CD4-positive, alpha-beta T cell treated with Interleukin-15 for 1 hour (primary cell): Measurements from ENCODE around the gene ARHGAP10.
A peak's percentile ranks its signal among the peaks of the same experiment; 100 is the strongest.
"Not testable (repeated sequence)": the region's sequence is repeated elsewhere in the genome, so short reads cannot be mapped to it uniquely, and the experiment has no call there.

Experiments used
- DNase-seq: peaks from one replicate; pipeline ENCODE4 v3.0.0-alpha.2; 2020

The ARHGAP10 gene

DNA sequence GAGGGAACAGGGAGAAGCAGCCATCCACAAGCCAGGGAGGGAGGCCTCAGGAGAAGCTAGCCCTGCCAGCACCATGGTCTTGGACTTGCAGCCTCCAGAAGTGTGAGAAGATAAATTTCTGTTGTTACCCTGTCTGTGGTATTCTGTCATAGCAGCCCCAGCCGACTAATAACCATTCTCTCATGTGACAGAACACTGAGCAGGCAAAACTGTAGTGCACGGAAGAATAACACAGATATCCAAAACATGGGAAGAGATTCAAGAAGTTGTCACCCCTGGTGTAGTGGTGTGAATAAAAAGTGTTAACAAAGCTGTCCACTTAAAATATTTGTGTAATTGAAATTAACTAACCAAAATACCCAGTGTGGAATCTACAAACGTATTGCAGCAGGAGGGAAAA, 265.0 kb downstream of the ARHGAP10 start:
- no peak for DNase-seq

DNA sequence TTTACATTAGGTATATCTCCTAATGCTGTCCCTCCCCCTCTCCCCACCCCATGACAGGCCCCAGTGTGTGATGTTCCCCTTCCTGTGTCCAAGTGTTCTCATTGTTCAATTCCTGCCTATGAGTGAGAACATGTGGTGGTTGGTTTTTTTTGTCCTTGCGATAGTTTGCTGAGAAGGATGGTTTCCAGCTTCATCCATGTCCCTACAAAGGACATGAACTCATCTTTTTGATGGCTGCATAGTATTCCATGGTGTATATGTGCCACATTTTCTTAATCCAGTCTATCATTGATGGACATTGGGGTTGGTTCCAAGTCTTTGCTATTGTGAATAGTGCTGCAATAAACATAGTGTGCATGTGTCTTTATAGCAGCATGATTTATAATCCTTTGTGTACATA, 268.1 kb downstream of the ARHGAP10 start:
- DNase-seq = not testable (repeated sequence)

DNA sequence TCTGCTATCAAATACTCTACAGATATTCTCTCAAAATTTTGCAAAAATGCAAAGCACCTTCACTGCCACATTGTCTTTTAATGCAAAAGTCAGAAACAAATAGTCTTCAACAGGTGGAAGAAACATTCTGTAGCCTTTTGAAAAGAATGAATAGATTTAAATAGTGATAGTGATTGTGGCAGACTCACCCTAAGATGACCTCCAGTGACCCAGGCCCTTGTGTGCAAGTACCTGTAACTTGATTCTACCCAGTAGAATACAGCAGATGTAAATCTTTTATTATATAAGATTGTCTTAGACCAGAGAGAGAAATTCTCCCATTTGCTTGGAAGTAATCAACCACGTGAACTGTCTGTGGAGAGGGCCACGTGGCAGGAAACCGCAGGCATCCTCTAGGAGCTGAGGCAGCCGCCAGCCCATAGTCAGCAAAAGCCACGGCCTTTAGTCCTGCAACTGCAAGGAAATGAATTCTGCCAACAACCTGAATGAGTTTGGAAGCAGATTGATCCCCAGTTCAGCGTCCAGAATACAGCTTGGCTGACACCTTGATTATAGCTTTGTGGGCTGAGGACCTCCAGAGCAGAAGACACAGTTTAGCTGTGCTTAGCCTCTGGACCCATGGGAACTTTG, 272.5 kb downstream of the ARHGAP10 start:
- no peak for DNase-seq

DNA sequence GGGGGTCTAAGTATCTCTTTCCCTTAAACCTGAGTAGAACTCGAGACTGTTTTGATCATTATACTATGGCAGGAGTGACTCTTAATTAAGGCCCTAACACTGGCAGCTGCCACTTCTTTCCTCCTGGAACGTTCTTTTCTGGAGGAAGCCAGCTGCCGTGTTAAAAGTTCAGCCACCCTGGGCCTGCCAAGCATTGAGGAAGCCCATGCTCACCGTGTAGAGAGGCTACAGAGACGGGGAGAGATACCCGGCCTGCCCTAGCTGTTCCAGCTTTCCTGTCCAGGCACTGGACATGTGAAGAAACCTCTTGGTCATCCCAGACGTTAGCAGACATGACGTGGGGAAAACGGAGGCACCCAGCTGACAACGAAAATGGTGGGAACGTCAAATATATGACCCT, 274.1 kb downstream of the ARHGAP10 start:
- DNase-seq = no peak

DNA sequence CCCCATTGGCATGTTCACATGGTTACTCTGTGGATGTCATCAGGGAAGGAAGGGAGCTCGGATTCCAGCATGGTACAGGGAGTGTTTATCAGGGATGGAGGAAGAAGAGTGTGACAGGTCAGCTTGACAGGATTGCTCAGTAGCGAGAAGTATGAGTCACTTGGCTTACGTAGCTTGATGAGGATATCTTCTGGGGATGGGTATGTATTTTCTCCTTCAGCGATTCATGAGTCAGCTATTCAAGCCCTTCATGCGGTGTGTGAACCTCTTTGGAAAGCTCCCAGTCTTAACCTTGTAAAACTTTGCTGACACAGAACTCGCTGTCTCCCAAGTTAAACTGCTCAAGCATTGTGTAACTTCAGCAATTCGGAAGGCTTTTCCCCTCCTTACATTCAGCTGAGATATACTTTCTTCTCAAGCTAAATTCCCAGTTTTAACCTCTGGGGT, 275.4 kb downstream of the ARHGAP10 start:
- DNase-seq = peak; percentile 23

DNA sequence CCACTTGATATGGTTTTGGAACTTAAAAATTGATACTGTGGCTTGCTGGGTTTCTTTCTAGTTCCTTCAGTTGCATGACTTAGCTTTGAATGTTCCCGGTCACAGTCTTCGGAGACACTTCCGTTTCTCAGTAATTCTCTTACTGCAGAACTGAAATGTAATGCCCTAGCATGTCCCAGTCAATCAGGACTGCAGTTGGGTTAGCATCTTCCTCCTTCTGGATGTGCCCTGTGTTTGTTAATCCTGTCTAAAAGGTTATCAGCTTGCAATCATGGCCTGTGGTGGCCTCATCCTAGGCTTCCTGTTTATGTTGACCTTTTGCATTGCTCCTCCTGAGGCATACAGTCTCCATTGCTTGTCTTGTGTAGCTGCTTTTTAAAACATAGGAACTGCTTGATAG, 275.9 kb downstream of the ARHGAP10 start:
- DNase-seq = no peak

DNA sequence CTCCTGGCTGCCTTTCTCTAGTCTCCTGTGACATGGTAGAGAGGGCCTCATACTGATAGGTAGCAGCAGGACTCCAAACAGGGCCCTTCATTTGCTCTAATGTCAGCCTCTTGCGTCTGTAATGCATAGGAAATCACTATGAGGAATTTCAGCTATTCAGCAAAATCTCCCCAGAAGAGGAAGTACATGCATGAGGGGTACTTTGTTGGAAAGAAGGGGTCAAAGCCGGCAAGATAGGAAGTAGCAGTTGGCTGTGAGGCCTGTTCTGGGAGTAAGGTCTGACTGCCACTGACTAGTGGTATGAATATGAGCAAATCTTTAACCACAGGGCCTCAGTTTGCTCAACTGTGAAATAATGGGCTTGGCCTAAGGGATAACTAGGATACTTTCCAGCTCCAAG, 283.2 kb downstream of the ARHGAP10 start:
- no peak for DNase-seq

DNA sequence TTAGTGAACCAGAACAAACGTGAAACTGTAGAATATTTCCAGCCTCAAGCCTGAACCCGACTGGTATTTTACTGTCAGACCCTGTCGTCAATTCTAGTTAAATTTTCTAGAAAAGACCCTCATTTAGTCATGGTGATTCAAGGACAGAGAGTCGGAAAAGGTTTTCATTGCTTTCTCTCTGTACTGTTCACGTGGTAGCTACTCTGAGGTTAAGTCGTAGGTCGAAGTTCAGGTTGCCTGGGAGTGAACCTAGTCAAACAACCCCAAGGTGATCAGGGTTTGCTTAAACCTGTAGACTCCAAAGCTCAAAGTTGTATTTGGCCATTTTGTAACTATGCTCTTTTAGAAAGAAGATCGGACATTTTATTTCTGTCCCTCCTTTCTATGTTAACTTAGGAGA, 283.6 kb downstream of the ARHGAP10 start:
- DNase-seq = no peak

DNA sequence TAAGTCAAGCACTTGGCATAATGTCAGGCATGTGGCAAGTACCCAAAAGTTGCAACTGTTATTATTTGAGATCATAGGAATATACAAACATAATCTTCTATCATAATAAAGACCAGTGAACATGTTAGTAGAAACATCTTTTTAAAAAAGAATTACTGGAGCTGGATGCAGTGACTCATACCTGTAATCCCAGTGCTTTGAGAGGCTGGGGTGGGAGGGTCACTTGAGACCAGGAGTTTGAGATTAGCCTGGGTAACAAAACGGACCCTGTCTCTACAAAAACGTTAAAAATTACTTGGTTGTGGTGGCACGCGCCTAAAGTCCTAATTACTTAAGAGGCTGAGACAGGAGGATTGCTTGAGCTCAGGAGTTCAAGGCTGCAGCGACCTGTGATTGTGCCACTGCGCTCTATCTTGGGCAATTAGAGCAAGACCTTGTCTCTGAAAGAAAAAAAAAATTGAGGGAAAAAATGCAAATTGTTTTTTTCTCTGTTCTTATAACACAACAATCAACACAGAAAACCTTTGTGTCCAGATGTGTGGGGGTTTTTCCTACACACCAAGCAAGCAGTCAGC, 284.3 kb downstream of the ARHGAP10 start:
- no peak for DNase-seq

DNA sequence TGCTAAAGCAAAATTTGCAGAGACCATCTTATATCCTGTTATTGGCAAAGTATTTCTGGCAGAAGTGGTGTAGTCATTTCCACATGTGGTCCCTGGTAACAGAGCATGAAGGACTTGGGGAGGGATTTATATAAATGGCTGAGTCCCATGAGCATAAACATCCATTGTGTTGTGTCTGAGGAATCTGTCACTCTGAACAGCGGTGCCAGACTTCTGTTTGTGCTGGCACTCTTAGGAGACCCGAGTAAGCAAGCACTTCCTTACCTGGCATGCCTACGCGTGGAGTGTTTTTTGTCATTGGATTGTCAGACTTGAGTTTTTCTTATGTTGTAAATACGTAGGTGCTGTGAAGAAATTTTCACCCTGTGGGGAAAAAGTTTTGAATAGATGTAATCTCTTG, 285.9 kb downstream of the ARHGAP10 start:
- DNase-seq = no peak

DNA sequence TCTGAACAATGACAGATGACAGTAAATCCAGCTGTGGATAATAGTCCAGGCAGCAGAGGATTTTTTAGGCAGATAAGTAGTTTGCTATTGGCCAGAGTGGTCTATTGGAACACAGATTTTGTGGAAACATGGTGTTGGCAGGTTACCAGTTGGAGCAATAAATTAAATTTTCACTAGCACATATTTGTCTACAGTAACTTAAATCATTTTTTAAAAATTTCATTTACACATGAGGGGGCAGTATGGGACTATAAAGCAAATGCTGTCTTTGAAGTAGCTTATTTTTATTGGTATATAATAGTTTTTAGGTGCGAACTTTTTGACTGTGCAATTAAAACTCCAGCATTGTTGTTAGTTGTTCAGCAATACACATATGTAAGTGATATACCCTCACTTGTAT, 289.8 kb downstream of the ARHGAP10 start:
- no peak for DNase-seq

DNA sequence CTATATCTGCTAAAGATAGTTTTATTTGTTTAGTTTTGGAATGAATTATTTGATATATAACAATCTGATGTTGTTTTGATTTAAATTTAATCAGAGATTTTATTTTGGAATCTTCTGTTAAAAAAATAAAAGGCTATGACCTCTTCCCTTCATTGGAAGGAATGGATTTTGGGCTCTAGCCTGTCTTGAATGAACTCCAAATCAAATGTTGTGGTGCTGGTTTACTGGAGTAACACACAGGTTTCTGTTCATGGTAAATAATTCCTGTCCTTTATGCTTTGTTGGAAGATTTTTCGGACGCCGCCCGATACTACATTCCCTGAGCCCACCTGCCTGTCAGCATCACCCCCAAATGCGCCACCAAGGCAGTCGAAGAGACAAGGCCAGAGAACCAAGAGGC, 291.1 kb downstream of the ARHGAP10 start:
- DNase-seq = no peak

DNA sequence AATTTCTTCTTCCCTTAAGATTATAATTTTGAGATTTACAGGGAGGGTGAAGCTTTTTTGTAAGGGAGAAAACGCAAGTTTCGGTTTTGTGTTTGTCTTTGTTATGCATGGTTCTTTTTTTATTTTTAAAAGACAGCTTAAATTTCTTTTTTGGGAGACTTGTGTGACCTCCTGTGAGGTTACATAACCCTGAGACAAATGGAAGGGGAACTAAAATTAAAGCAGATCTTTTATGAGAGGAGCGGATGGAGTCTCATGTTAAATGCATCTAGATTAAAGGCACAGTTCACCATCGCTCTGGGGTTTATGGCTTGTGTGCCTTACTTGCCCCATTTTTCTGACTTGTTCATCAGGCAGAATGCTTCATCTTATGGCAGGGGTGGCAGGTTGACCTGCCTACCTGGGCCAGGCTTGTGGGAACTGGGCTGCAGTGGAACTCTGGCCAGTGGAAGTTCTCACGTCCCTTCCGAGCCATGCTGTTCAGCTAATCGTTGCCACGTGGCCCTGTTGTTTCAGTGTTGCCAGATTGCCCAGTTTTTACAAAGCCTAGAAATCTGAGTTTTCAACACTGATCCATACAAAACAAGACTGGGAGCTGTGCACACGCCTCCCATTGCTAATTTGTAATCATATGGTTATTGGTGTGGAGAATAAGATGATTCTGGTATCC, 291.8 kb downstream of the ARHGAP10 start:
- DNase-seq = no peak

DNA sequence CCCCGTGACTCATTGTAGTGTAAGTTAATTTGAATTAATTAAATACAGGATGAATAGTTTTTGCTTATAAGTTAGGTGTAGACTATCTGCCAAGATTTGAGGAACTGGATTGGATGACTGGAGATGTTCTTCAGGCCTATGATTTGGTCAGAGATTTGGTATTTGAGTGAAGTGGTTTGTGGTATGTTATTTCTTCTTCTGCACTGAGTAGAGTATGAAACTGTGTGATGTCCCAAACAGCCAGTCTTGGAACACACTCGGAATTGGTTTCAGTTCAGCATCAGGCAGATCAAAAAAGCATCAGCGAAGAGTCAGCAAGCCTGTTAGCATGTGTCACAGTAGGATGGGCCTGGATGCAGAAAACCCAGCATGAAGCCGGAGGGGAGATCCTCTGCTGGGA, 294.1 kb downstream of the ARHGAP10 start:
- DNase-seq = no peak

DNA sequence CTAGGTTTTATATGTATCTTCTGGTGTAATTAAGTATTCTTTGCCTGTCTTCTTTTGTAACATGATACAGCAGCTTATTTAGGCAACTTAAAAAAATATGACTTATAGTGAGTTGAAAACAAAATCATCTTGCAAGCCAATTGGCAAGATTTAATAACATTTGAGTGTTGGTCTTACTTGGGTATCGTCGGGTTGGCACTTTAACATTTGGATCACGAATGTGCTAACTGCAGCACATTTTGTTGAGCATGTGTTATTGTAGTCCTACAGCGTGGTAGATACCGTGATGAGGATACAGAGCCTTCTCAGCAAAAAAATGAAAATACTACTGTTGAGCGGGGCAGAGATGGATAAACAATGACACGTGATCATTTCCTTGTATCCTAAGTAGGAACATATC, 295.3 kb downstream of the ARHGAP10 start:
- DNase-seq = no peak

DNA sequence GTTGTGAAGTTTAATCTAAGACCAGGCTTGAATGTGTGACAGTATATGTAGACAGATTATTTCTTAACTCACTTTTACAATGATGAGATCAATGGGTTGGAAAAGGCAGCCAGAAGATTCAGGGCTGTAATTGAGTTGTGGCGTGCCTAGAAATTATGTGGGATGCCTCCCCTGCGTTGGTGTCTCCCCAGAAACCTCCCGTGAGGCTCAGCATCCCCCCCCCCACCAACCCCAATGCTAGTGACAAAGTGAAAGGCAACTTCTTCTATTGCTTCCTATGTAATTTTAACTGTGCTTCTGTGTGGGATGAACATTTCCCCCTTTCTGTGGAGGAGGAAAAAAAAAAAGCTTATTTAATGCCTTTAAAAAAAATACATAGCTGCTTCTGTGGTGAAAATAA, 297.9 kb downstream of the ARHGAP10 start:
- DNase-seq = no peak

DNA sequence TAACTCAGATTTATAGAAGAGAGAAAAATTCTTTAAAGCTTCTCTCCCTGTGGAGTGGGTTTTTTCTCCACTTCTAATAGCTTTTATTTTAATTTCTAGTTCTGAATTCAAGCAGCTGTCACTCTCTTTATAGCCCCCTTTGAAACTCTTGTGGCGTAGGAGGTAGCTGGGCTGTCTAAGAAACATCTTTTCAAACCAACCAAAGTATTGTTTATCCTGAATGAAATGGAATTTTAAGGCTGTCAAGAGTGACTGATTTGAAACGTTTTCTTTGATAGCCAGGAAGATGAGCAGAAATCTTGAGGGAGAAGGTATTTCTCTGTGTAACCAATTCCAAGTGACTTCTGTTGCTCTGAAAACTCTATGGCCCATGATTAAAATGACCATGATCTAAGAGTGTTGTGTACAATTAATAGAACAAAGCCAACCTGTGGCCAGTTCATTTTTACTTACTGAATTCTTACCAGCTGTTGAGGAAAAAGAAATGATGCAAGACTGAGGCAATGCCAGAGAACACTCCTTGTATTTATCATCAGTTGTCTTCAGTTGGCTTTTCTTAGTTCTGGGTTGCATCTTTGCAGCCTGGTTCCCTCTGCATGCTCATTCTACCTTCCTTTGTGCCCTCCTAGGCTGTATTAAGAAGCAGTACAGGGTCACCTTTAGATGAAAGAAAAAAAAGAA, 298.4 kb downstream of the ARHGAP10 start:
- no peak for DNase-seq

DNA sequence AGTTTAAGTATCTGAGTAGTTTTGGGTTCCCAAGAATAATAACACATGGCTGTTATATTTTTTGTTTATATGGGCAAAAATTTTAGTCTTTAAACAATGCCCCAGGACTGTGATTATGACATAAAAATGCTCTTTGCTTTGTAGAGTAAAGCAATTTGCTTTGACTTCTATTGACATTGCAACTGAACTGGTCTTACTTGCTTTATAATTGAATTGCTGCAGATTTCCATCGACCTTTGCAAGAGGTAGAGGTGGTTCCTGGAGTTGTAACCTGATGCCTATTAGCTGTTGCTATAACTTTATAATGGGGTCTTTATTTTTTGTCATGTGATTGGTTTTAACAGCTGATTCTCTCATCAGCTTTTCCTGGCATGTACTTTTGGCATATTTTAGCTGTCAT, 302.9 kb downstream of the ARHGAP10 start:
- DNase-seq = no peak

DNA sequence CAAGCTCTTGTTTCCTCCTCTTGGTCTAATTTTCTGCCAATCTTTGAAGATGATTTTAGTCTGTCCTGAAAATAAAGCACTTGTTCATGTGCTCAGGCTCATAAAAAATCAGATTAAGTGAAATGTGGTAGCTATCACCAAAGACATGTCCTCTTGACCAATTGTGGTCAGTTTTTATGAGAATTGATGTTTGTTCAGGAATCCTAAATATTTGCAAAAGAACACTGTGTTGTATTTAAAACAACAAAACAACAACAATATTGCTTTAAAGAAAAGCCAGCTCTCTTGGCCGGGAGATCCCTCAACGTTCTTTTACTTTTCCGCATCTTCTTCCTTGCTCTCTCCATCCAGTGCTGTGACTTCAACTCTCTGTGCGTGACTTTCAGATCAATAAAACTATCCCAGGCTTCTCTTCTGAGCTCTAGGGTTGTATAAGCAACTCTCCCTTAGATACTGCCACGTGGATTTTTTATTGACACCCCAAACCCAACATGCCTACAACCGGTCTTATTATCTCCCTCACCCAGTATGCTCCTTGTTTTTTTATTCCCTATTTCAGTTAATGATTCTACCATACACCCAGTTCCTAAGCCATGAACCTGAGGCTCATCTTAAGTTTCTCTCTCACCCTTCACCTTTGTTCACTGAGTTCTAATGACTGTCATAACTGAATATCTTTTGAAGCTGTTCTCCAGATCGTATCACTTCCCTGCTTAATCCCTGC, 309.9 kb downstream of the ARHGAP10 start:
- no peak for DNase-seq

DNA sequence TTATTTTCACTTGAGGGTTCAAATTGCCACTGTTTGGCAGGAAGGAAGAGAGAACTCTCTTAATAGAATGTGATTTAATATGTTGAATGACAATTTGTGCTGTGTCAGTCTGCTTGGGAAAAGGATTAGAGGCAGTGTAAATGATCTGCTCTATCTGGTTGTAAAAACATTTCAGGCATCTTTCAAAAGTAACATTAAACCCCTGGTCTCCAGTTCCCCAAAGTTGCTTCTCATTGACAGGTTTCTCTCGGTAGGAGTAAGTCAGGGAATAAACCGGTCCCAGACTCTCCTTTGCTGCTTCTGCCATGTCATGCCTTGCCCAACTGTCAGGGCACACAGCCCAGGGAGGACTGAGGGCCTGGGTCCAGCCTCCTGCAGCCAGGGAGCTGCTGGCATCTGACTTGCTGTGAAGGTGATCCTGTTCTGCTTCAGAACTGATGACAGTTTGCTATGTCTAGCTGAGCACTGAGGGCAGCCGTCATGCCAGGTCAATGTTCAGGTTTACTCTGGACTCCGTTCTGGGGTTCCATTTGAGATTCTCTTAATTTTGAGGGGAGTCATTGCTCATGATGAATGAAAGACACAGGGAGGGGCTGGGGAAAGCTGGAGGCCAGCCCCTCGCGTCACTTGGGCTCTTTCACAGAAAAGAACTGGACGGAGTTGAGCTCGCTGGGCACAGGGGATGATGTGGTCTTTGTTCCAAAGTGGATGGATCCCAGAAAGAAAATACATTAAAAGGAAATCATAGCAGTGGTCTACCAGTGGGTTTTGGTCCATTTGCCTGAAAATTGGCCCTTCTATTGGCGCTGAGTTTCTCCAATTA, 312.4 kb downstream of the ARHGAP10 start:
- DNase-seq = no peak

DNA sequence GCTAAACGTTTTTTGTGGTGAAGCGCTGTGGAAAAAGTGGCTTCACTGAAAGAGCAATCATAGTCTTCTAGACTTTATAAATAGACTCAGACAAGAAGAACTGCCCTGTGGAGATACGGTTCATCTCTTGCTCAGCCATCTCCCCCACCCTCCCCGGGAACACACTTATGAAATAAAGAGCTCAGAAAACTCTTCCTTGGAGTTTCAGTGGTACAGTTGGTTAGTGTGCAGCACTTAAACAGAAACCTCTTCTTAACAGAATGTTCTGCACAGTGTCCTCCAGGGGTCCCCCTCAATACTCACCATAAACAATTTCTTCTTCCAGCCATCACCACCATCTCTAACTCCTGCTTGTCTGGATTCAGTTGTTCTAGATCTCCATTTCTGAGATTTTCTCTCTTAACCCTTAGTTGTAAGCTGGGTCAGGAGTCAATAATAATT, 313.0 kb downstream of the ARHGAP10 start:
- no peak for DNase-seq

DNA sequence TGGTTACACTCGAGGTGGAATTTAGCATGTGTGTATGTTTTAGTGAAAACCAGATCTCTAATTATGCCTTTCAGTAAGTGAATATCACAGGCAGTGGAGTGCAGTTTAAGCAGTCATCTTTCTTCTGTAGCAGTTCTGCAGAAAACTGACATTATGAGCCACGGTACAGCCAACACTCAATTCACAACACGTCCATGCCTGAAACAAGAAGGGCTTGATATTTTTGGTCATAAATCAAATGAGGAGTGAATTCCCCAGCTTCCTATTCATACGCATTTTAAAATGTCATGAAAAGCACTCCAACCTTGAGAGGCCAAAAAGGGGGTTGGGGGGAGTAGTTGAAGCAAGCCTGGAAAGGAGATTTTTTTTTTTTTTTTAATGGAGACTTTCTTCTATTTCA, 316.7 kb downstream of the ARHGAP10 start:
- DNase-seq = no peak
